ENCODE data around the gene MED13L.

MED13L gene

GRCh38 chr12:116317986-116318575 is 40.6 kb upstream of the MED13L start:
- Histone ChIP-seq H3K4me3 (ENCODE audit: low read depth in 1 of 2, low read length in 2 of 2) (peak overlapping the region in 1 of 2 donors; percentile 32), H3K27me3 (ENCODE audit: control insufficient read depth in 1 of 2, insufficient read depth in 2 of 2, low read length in 2 of 2) (no peaks in the 10 kb centered on the region), H3K4me1 (ENCODE audit: control insufficient read depth in 1 of 2, insufficient read depth in 2 of 2, low read length in 2 of 2) (peaks cover 15 to 30% of the 10 kb centered on the region in 2 donors), H3K9me3 (ENCODE audit: control insufficient read depth in 1 of 2, low read length in 2 of 2) (no peaks in the 10 kb centered on the region), H3K36me3 (ENCODE audit: control insufficient read depth in 1 of 2, insufficient read depth in 2 of 2, low read length in 2 of 2) (no peaks in the 10 kb centered on the region), H3K27ac (ENCODE audit: low read depth, low read length) (no peak overlapping the region), H3K9ac (ENCODE audit: low read depth in 1 of 2, low read length in 2 of 2) (no peak overlapping the region)

GRCh38 chr12:116317139-116317538 is 39.6 kb upstream of the MED13L start:
- no peaks in the 10 kb centered on the region for H3K36me3 ChIP-seq (ENCODE audit: control insufficient read depth in 1 of 2, insufficient read depth in 2 of 2, low read length in 2 of 2)
- H3K4me3 ChIP-seq (ENCODE audit: low read depth in 1 of 2, low read length in 2 of 2) = no peak overlapping the region
- no peak overlapping the region for H3K27ac ChIP-seq (ENCODE audit: low read depth, low read length)
- no peak overlapping the region for H3K9ac ChIP-seq (ENCODE audit: low read depth in 1 of 2, low read length in 2 of 2)
- no peaks in the 10 kb centered on the region for H3K9me3 ChIP-seq (ENCODE audit: control insufficient read depth in 1 of 2, low read length in 2 of 2)
- peaks cover 18 to 33% of the 10 kb centered on the region in 2 donors for H3K4me1 ChIP-seq (ENCODE audit: control insufficient read depth in 1 of 2, insufficient read depth in 2 of 2, low read length in 2 of 2)
- no peaks in the 10 kb centered on the region for H3K27me3 ChIP-seq (ENCODE audit: control insufficient read depth in 1 of 2, insufficient read depth in 2 of 2, low read length in 2 of 2)

GRCh38 chr12:116314477-116314876 is 37.0 kb upstream of the MED13L start:
- Histone ChIP-seq H3K4me1 (ENCODE audit: control insufficient read depth in 1 of 2, insufficient read depth in 2 of 2, low read length in 2 of 2) (peaks cover 10 to 25% of the 10 kb centered on the region in 2 donors), H3K4me3 (ENCODE audit: low read depth in 1 of 2, low read length in 2 of 2) (no peak overlapping the region), H3K9ac (ENCODE audit: low read depth in 1 of 2, low read length in 2 of 2) (no peak overlapping the region), H3K9me3 (ENCODE audit: control insufficient read depth in 1 of 2, low read length in 2 of 2) (no peaks in the 10 kb centered on the region), H3K27me3 (ENCODE audit: control insufficient read depth in 1 of 2, insufficient read depth in 2 of 2, low read length in 2 of 2) (no peaks in the 10 kb centered on the region), H3K36me3 (ENCODE audit: control insufficient read depth in 1 of 2, insufficient read depth in 2 of 2, low read length in 2 of 2) (no peaks in the 10 kb centered on the region), H3K27ac (ENCODE audit: low read depth, low read length) (no peak overlapping the region)

GRCh38 chr12:116313194-116313927 is 35.9 kb upstream of the MED13L start:
- peak overlapping the region; percentile 46 to 50 for H3K4me3 ChIP-seq (ENCODE audit: low read depth in 1 of 2, low read length in 2 of 2)
- no peaks in the 10 kb centered on the region for H3K9me3 ChIP-seq (ENCODE audit: control insufficient read depth in 1 of 2, low read length in 2 of 2)
- no peak overlapping the region for H3K9ac ChIP-seq (ENCODE audit: low read depth in 1 of 2, low read length in 2 of 2)
- peaks cover 6 to 14% of the 10 kb centered on the region in 2 donors for H3K4me1 ChIP-seq (ENCODE audit: control insufficient read depth in 1 of 2, insufficient read depth in 2 of 2, low read length in 2 of 2)
- no peaks in the 10 kb centered on the region for H3K36me3 ChIP-seq (ENCODE audit: control insufficient read depth in 1 of 2, insufficient read depth in 2 of 2, low read length in 2 of 2)
- no peaks in the 10 kb centered on the region for H3K27me3 ChIP-seq (ENCODE audit: control insufficient read depth in 1 of 2, insufficient read depth in 2 of 2, low read length in 2 of 2)
- H3K27ac ChIP-seq (ENCODE audit: low read depth, low read length) = no peak overlapping the region

- Histone ChIP-seq H3K4me3 (ENCODE audit: low read depth in 1 of 2, low read length in 2 of 2) (no peak overlapping the region), H3K9ac (ENCODE audit: low read depth in 1 of 2, low read length in 2 of 2) (no peak overlapping the region), H3K27ac (ENCODE audit: low read depth, low read length) (no peak overlapping the region), H3K36me3 (ENCODE audit: control insufficient read depth in 1 of 2, insufficient read depth in 2 of 2, low read length in 2 of 2) (no peaks in the 10 kb centered on the region), H3K9me3 (ENCODE audit: control insufficient read depth in 1 of 2, low read length in 2 of 2) (no peaks in the 10 kb centered on the region), H3K27me3 (ENCODE audit: control insufficient read depth in 1 of 2, insufficient read depth in 2 of 2, low read length in 2 of 2) (no peaks in the 10 kb centered on the region), H3K4me1 (ENCODE audit: control insufficient read depth in 1 of 2, insufficient read depth in 2 of 2, low read length in 2 of 2) (peaks cover 6 to 8% of the 10 kb centered on the region in 2 donors)
Measured at GRCh38 chr12:116310082-116310481, 32.6 kb upstream of the MED13L start.

GRCh38 chr12:116309343-116309742 is 31.9 kb upstream of the MED13L start:
- Histone ChIP-seq H3K4me3 (ENCODE audit: low read depth in 1 of 2, low read length in 2 of 2) (no peak overlapping the region), H3K9me3 (ENCODE audit: control insufficient read depth in 1 of 2, low read length in 2 of 2) (no peaks in the 10 kb centered on the region), H3K9ac (ENCODE audit: low read depth in 1 of 2, low read length in 2 of 2) (no peak overlapping the region), H3K27ac (ENCODE audit: low read depth, low read length) (no peak overlapping the region), H3K27me3 (ENCODE audit: control insufficient read depth in 1 of 2, insufficient read depth in 2 of 2, low read length in 2 of 2) (no peaks in the 10 kb centered on the region), H3K4me1 (ENCODE audit: control insufficient read depth in 1 of 2, insufficient read depth in 2 of 2, low read length in 2 of 2) (peaks cover 6 to 8% of the 10 kb centered on the region in 2 donors), H3K36me3 (ENCODE audit: control insufficient read depth in 1 of 2, insufficient read depth in 2 of 2, low read length in 2 of 2) (no peaks in the 10 kb centered on the region)

- Histone ChIP-seq H3K4me3 (ENCODE audit: low read depth in 1 of 2, low read length in 2 of 2) (no peak overlapping the region), H3K27me3 (ENCODE audit: control insufficient read depth in 1 of 2, insufficient read depth in 2 of 2, low read length in 2 of 2) (no peaks in the 10 kb centered on the region), H3K9me3 (ENCODE audit: control insufficient read depth in 1 of 2, low read length in 2 of 2) (no peaks in the 10 kb centered on the region), H3K9ac (ENCODE audit: low read depth in 1 of 2, low read length in 2 of 2) (no peak overlapping the region), H3K27ac (ENCODE audit: low read depth, low read length) (no peak overlapping the region), H3K36me3 (ENCODE audit: control insufficient read depth in 1 of 2, insufficient read depth in 2 of 2, low read length in 2 of 2) (no peaks in the 10 kb centered on the region), H3K4me1 (ENCODE audit: control insufficient read depth in 1 of 2, insufficient read depth in 2 of 2, low read length in 2 of 2) (peaks cover 3 to 6% of the 10 kb centered on the region in 2 donors)
Measured at GRCh38 chr12:116308647-116309046, 31.2 kb upstream of the MED13L start.

GRCh38 chr12:116306968-116307367 is 29.5 kb upstream of the MED13L start:
- no peak overlapping the region for H3K27ac ChIP-seq (ENCODE audit: low read depth, low read length)
- H3K27me3 ChIP-seq (ENCODE audit: control insufficient read depth in 1 of 2, insufficient read depth in 2 of 2, low read length in 2 of 2) = no peaks in the 10 kb centered on the region
- H3K9ac ChIP-seq (ENCODE audit: low read depth in 1 of 2, low read length in 2 of 2) = no peak overlapping the region
- H3K4me1 ChIP-seq (ENCODE audit: control insufficient read depth in 1 of 2, insufficient read depth in 2 of 2, low read length in 2 of 2) = no peaks in the 10 kb centered on the region
- no peaks in the 10 kb centered on the region for H3K9me3 ChIP-seq (ENCODE audit: control insufficient read depth in 1 of 2, low read length in 2 of 2)
- no peaks in the 10 kb centered on the region for H3K36me3 ChIP-seq (ENCODE audit: control insufficient read depth in 1 of 2, insufficient read depth in 2 of 2, low read length in 2 of 2)
- no peak overlapping the region for H3K4me3 ChIP-seq (ENCODE audit: low read depth in 1 of 2, low read length in 2 of 2)

- H3K4me1 ChIP-seq (ENCODE audit: control insufficient read depth in 1 of 2, insufficient read depth in 2 of 2, low read length in 2 of 2) = no peaks in the 10 kb centered on the region
- no peaks in the 10 kb centered on the region for H3K9me3 ChIP-seq (ENCODE audit: control insufficient read depth in 1 of 2, low read length in 2 of 2)
- no peaks in the 10 kb centered on the region for H3K27me3 ChIP-seq (ENCODE audit: control insufficient read depth in 1 of 2, insufficient read depth in 2 of 2, low read length in 2 of 2)
- no peak overlapping the region for H3K27ac ChIP-seq (ENCODE audit: low read depth, low read length)
- H3K4me3 ChIP-seq (ENCODE audit: low read depth in 1 of 2, low read length in 2 of 2) = no peak overlapping the region
- H3K36me3 ChIP-seq (ENCODE audit: control insufficient read depth in 1 of 2, insufficient read depth in 2 of 2, low read length in 2 of 2) = no peaks in the 10 kb centered on the region
- no peak overlapping the region for H3K9ac ChIP-seq (ENCODE audit: low read depth in 1 of 2, low read length in 2 of 2)
Measured at GRCh38 chr12:116306506-116306905, 29.0 kb upstream of the MED13L start.

- Histone ChIP-seq H3K4me3 (ENCODE audit: low read depth in 1 of 2, low read length in 2 of 2) (no peak overlapping the region), H3K9ac (ENCODE audit: low read depth in 1 of 2, low read length in 2 of 2) (no peak overlapping the region), H3K4me1 (ENCODE audit: control insufficient read depth in 1 of 2, insufficient read depth in 2 of 2, low read length in 2 of 2) (peaks cover 1 to 3% of the 10 kb centered on the region in 2 donors), H3K27me3 (ENCODE audit: control insufficient read depth in 1 of 2, insufficient read depth in 2 of 2, low read length in 2 of 2) (no peaks in the 10 kb centered on the region), H3K27ac (ENCODE audit: low read depth, low read length) (no peak overlapping the region), H3K9me3 (ENCODE audit: control insufficient read depth in 1 of 2, low read length in 2 of 2) (no peaks in the 10 kb centered on the region), H3K36me3 (ENCODE audit: control insufficient read depth in 1 of 2, insufficient read depth in 2 of 2, low read length in 2 of 2) (no peaks in the 10 kb centered on the region)
Measured at GRCh38 chr12:116304621-116305020, 27.1 kb upstream of the MED13L start.
